ENCODE measurements around the gene NFIA.

NFIA gene

GRCh38 chr1:61132645-61133334, 50.4 kb downstream of the NFIA start:
- no peak for DNase-seq

- DNase-seq: no peak
Measured at GRCh38 chr1:61133335-61134019, 51.1 kb downstream of the NFIA start.

- DNase-seq: no peak
Measured at GRCh38 chr1:61135291-61135690, 52.9 kb downstream of the NFIA start.

- DNase-seq: no peak
Measured at GRCh38 chr1:61138305-61138704, 55.9 kb downstream of the NFIA start.

GRCh38 chr1:61138921-61139774, 56.8 kb downstream of the NFIA start:
- DNase-seq: no peak

- no peak for DNase-seq
Measured at GRCh38 chr1:61139775-61140549, 57.6 kb downstream of the NFIA start.

- DNase-seq: no peak
Measured at GRCh38 chr1:61140778-61141177, 58.4 kb downstream of the NFIA start.

GRCh38 chr1:61141288-61142042, 59.1 kb downstream of the NFIA start:
- DNase-seq: no peak

GRCh38 chr1:61142043-61142440, 59.7 kb downstream of the NFIA start:
- no peak for DNase-seq

GRCh38 chr1:61142726-61143500, 60.6 kb downstream of the NFIA start:
- DNase-seq: no peak

GRCh38 chr1:61143821-61144424, 61.6 kb downstream of the NFIA start:
- DNase-seq: no peak

- DNase-seq: no peak
Measured at GRCh38 chr1:61149010-61149860, 66.9 kb downstream of the NFIA start.

GRCh38 chr1:61151565-61151964, 69.2 kb downstream of the NFIA start:
- no peak for DNase-seq

GRCh38 chr1:61152066-61152465, 69.7 kb downstream of the NFIA start:
- no peak for DNase-seq

GRCh38 chr1:61152469-61153105, 70.2 kb downstream of the NFIA start:
- no peak for DNase-seq

- no peak for DNase-seq
Measured at GRCh38 chr1:61156576-61157467, 74.5 kb downstream of the NFIA start.

GRCh38 chr1:61157468-61157987, 75.2 kb downstream of the NFIA start:
- peak; percentile 76 for DNase-seq

- DNase-seq: no peak
Measured at GRCh38 chr1:61158591-61158990, 76.2 kb downstream of the NFIA start.

Data from femur (tissue), 1 donor.